HG03280 (cell line): ENCODE data around the gene MRPL52.
"Not testable (repeated sequence)": the region's sequence is repeated elsewhere in the genome, so short reads cannot be mapped to it uniquely, and the experiment has no call there.

Experiments
- ATAC-seq: cut with Tn5 transposase; IDR thresholded peaks from one replicate; pipeline ENCODE4 v1.9.1; 2021; ENCODE audit warnings: mild to moderate bottlenecking, moderate library complexity; ENCODE audit not compliant: unreplicated experiment

Gene MRPL52

DNA sequence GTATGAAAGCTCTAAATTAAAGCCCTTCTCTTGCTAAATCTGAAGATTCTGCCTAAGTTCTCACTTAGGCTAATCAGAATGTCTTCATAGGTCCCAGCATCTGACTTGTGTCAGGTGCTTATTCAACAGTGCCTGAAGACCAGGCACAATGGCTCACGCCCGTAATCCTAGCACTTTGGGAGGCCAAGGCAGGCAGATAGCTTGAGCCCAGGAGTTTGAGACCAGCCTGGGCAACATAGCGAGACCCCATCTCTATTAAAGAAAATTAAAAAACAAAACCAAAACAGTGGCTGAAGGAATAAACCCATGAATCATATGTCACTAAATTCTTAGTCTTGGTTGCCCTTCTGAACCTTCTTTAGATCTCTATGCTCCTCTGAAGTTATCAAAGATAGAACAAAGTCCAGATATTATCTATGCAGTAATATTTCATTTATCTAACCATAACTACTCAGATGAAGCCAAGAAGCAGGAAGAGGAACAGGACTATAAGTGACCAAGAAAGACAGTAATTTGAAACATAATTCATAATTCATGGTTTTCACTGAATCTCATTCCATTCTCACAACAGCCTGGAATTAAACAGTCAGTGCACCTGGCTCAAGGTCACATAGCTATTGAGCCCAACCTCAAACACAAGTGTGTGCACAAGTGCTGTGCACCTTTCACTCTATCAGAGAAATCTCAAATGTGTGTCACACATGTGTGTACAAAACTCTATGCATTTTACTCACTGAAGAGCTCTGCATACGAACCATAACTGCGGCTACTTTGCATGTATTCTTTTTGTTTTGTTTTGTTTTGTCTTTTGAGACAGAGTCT, 21.1 kb upstream of the MRPL52 start:
- no peak for ATAC-seq

DNA sequence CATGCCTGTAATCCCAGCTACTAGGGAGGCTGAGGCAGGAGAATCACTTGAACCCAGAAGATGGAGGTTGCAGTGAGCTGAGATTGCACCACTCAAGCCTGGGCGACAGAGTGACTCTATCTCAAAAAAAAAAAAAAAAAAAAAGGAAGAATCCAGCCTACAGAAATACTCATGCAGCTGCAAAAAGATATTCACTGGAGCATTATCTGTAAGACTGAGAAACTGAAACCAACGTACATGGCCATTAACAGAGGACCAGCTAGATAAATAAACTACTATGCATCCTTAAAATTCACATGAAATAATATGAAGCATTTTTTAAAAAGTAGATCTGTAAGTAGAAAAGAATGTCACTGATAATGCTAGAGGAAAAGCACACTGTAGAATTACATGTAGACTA, 18.0 kb upstream of the MRPL52 start:
- ATAC-seq = no peak

DNA sequence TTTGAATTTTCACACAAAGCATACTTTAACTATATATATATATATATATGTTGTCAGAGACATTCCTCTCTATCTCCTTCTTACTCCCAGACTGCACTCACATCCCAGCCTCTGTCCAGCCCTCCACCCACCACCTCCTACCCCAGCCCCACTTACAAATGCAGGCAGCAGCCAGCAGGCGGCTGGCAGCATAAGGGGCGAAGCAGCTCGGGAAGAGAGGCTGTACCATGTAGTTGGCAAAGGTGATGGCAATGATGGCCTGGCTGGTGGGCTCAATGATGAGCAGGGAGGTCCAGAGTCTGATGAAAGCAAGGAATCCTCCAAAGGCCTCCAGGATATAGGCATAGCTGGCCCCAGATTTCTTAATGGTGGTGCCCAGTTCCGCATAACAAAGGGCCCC, 16.9 kb upstream of the MRPL52 start:
- no peak for ATAC-seq

GRCh38 chr14:22813145-22813544, 16.5 kb upstream of the MRPL52 start:
- no peak for ATAC-seq

DNA sequence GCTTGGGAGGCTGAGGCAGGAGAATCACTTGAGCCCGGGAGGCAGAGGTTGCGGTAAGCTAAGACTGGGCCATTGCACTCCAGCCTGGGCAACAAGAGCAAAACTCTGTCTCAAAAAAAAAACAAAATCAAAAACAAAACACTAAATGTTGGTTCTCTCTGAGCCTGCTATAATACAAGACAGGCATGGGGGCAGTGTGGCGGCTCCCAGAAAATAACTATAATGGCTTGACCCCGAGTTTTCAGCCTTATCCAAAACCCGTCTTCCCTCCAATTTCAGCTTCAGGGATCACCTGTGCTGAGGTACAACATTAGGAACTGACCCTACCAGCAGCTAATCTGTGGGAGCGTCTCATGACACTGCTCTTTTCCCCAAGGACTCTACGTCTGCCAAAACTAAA, 15.3 kb upstream of the MRPL52 start:
- no peak for ATAC-seq

- no peak for ATAC-seq
Observed at GRCh38 chr14:22814941-22815713, 14.6 kb upstream of the MRPL52 start, which contains the start of gene SLC7A7. Gene SLC7A7, minus strand, starts transcription at chr14:22815435. Its CDS starts 2,037 bp downstream, at chr14:22813398.

GRCh38 chr14:22819151-22819988, 10.3 kb upstream of the MRPL52 start:
- ATAC-seq = peak; percentile 37

DNA sequence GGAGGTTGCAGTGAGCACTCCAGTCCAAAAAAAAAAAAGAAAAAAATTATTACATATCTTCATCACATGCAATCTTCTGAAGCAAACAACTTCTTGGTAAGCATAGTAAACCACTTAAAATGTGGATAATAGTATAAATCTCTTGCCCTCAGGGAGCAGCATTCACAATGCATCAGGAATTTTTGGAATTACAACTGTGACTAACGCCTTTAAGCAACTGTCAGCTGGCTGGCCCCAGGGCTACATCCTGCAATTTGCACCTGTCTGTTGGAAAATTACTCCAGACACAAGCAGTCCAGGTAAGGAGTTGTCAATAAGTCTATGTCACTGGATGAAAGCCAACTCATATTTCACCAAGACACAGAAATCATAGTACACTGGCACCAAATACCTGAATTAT, 9.0 kb upstream of the MRPL52 start:
- no peak for ATAC-seq

DNA sequence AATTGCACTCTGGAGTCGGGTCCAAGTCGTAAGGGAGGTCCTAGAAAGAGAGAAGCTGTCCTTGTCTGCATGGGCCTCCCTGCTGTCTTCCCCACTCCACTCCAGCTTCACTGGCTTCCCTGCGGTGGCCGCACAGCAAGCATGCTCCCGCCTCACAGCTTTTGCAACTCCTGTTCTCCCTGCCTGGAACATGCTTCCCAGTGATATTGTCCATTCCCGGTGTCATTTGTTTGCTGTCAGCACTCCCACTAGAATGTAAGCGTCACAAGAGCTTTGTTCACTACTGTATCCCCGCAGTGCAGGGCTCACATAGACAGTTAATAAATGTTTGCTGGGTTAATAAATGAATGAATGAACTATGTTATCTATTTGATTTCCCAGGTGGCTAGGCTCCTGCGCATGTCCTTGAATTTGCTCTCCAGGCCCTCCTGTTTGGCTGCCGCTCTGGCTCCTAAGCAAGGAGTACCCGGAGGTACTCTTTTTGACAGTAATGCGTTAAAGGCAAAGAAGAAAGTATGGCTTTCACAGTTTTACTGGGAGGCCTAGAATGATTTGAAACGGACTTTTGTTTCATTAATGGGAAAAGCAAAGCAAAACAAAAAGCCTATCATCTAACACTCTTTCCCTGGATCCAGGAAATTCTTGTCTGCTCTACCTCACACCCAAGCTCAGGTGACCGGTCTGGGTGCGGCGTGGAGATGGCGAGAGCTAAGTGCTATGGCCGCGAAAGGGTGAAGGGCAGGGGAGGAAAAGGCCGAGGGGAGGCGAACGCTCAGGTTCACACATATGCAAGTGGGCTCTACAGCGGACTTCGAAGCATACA, 8.3 kb upstream of the MRPL52 start:
- ATAC-seq = no peak

DNA sequence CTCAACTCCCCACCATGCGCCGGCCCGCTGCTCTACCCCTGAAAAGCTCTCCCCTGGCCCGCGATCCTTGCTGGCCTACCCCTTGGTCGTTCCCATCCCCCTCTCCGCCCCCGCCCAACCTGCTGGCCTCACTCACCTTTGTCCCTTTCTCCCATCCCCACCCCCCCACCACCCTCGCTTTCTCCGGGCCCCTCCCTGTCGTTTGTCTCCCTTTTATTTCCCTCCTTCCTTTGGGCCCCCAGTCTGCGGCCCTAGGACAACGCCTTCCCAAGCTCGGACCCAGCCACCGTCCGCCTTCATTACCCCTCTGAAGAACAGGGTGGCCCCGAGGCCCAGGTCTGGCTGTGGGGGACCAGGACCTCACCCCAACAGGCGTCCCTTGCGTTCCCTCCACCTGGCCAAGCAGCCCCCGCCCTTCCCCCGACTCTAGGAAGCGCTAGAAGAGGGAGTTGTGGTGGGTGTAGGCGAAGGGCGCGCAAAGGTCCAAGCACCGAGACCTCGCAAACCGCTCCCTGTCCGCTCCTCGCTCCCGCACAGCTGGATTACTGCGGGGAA, 7.6 kb upstream of the MRPL52 start:
- ATAC-seq = no peak

GRCh38 chr14:22822571-22823098, 7.1 kb upstream of the MRPL52 start:
- ATAC-seq = peak; percentile 64

GRCh38 chr14:22824711-22825359, 4.9 kb upstream of the MRPL52 start:
- no peak for ATAC-seq

- ATAC-seq = not testable (repeated sequence)
Observed at GRCh38 chr14:22829076-22829660, 519 bp upstream of the MRPL52 start.

GRCh38 chr14:22830443-22831010, 840 bp downstream of the MRPL52 start:
- ATAC-seq = no peak

GRCh38 chr14:22835505-22835904, 5.8 kb downstream of the MRPL52 start:
- no peak for ATAC-seq

DNA sequence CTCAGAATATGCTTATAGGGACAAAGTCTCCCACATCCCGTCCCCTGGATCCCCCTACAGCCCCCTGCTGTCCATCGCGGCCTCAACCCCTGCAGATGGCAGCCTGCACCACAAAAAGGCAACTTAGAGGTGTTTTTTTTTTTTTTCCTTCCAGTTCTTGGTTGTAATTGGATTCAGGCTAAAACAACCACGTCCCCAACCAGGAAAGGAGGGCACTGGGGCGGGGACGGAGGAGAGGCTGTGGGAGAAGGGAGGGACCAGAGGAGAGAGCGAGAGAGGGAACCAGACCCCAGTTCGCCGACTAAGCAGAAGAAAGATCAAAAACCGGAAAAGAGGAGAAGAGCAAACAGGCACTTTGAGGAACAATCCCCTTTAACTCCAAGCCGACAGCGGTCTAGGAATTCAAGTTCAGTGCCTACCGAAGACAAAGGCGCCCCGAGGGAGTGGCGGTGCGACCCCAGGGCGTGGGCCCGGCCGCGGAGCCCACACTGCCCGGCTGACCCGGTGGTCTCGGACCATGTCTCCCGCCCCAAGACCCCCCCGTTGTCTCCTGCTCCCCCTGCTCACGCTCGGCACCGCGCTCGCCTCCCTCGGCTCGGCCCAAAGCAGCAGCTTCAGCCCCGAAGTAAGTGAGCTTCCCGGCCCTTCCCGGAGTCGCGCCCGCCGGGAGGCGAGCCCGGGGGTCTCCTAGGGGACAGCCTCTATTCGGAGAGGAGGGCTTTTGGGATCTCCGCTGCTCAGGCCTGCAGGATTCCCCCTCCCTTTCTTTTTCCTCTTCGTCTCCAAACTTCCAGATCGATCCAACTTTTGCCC, 6.8 kb downstream of the MRPL52 start, which contains the start of gene MMP14:
TSS of gene MMP14 (plus strand) at position 285 of the 813 bp plus-strand sequence. CDS start at position 518, 233 bp downstream.
- no peak for ATAC-seq

DNA sequence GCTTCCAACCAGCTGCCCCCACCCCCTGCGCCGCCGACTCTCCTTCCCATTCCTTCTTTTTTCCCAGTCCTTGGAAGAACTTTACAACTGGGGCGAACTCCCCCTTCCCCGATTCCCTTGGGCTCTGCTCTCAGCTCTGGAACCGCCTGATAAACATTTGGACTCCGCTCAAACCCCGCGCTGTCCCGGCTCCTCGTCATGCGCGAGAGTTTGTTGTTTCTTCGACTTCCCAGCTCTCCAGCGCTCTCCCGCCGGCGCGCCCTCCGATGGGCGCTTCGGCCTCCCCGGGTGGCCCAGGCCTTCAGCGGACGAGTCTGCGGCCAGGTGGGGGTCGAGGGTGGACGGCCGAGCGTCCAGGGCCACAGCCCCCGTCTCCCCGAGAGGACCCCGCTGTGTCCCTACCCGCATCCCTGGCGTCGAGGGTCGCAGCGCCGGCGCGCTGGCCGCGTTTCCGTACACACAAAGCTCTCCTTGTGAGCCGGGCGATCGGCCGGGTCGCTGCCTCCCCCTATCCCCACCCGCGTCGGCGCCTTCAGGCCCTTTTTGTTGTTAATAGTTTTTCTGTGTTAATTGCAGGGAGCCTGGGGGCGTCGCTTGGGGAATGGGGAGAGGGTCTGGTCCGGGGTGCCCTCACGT, 7.5 kb downstream of the MRPL52 start:
- ATAC-seq = no peak
